Mesenchymal stem cell (in vitro differentiated cells and primary cell): ENCODE results near the gene SYMPK.

ENCODE experiments used
- DNase-seq: peaks from one replicate; pipeline ENCODE4 v3.0.0-alpha.2; 2013
- H2AFZ ChIP-seq: one replicate; pipeline ENCODE4 v1.6.1; 2013; ENCODE audit warnings: low read depth, mild to moderate bottlenecking, control low read depth, inconsistent platforms, low read length, moderate library complexity
- H2AK5ac ChIP-seq: 2 replicates; pipeline ENCODE4 v1.6.1; 2013; ENCODE audit warnings: low read length, moderate library complexity, mild to moderate bottlenecking, inconsistent platforms; ENCODE audit not compliant: severe bottlenecking
- H2BK120ac ChIP-seq: one replicate; pipeline ENCODE4 v1.6.1; 2013; ENCODE audit warnings: low read depth, mild to moderate bottlenecking, inconsistent platforms, low read length, moderate library complexity
- H2BK12ac ChIP-seq, 2 experiments: one replicate each; pipeline ENCODE4 v1.6.1; 2013; ENCODE audit warnings: inconsistent platforms in 2 of 2, low read length in 2 of 2, mild to moderate bottlenecking in 2 of 2, moderate library complexity in 2 of 2, control low read depth in 1 of 2
- H2BK15ac ChIP-seq: one replicate; pipeline ENCODE4 v1.6.1; 2013; ENCODE audit warnings: mild to moderate bottlenecking, low read depth, inconsistent platforms; ENCODE audit not compliant: poor library complexity, severe bottlenecking
- H2BK5ac ChIP-seq: 2 replicates; pipeline ENCODE4 v1.6.1; 2013; ENCODE audit warnings: low read depth, mild to moderate bottlenecking, low read length, control low read depth, inconsistent platforms; ENCODE audit not compliant: poor library complexity, severe bottlenecking
- H3K14ac ChIP-seq, 2 experiments: one replicate each; pipeline ENCODE4 v1.6.1; 2013; ENCODE audit warnings: inconsistent platforms in 2 of 2, low read length in 2 of 2, control low read depth in 1 of 2, mild to moderate bottlenecking in 1 of 2, moderate library complexity in 1 of 2
- H3K18ac ChIP-seq, 2 experiments: one replicate each; pipeline ENCODE4 v1.6.1; 2013; ENCODE audit warnings: inconsistent platforms in 2 of 2, low read length in 2 of 2, control low read depth in 1 of 2, low read depth in 1 of 2, mild to moderate bottlenecking in 1 of 2
- H3K23ac ChIP-seq, 2 experiments: one replicate each; pipeline ENCODE4 v1.6.1; 2013; ENCODE audit warnings: inconsistent platforms in 2 of 2, low read length in 2 of 2, mild to moderate bottlenecking in 2 of 2, moderate library complexity in 2 of 2, control low read depth in 1 of 2
- H3K27ac ChIP-seq: 2 replicates; pipeline ENCODE4 v1.5.1; 2013; ENCODE audit warnings: mild to moderate bottlenecking, moderate library complexity, low read length, control low read depth, inconsistent platforms; ENCODE audit not compliant: poor library complexity, severe bottlenecking
- H3K27me3 ChIP-seq, 2 experiments: 2 replicates each; pipeline versions ENCODE4 v1.6.1 to v1.7.0; 2013; ENCODE audit warnings: low read length in 2 of 2, mild to moderate bottlenecking in 2 of 2, moderate library complexity in 2 of 2, control low read depth in 1 of 2, inconsistent platforms in 1 of 2; ENCODE audit not compliant: control insufficient read depth in 1 of 2, insufficient read depth in 1 of 2
- H3K36me3 ChIP-seq, 2 experiments: 2 replicates each; pipeline versions ENCODE4 v1.6.1 to v1.7.0; 2013; ENCODE audit warnings: low read length in 2 of 2, control low read depth in 1 of 2, inconsistent platforms in 1 of 2, low read depth in 1 of 2, mild to moderate bottlenecking in 1 of 2; ENCODE audit not compliant: insufficient read depth in 2 of 2, control insufficient read depth in 1 of 2
- H3K4ac ChIP-seq, 2 experiments: one replicate each; pipeline ENCODE4 v1.6.1; 2013; ENCODE audit warnings: inconsistent platforms in 2 of 2, low read length in 2 of 2, mild to moderate bottlenecking in 2 of 2, moderate library complexity in 2 of 2, control low read depth in 1 of 2, low read depth in 1 of 2
- H3K4me1 ChIP-seq: 2 replicates; pipeline ENCODE4 v1.6.1; 2013; ENCODE audit warnings: low read depth, low read length, control low read depth; ENCODE audit not compliant: control insufficient read depth, insufficient read depth
- H3K4me2 ChIP-seq: 2 replicates; pipeline ENCODE4 v1.6.1; 2013; ENCODE audit warnings: low read length, mild to moderate bottlenecking, inconsistent platforms; ENCODE audit not compliant: poor library complexity, severe bottlenecking
- H3K4me3 ChIP-seq, 2 experiments: 2 replicates each; pipeline versions ENCODE4 v1.5.1 to v1.7.0; 2013; ENCODE audit warnings: low read length in 2 of 2, mild to moderate bottlenecking in 2 of 2, control low read depth in 1 of 2, low read depth in 1 of 2; ENCODE audit not compliant: insufficient read depth in 1 of 2
- H3K79me1 ChIP-seq: replicated peaks from 2 replicates; pipeline ENCODE4 v1.6.1; 2013; ENCODE audit warnings: mild to moderate bottlenecking, control low read depth, low read length, inconsistent platforms; ENCODE audit not compliant: poor library complexity, severe bottlenecking
- H3K9ac ChIP-seq: 2 replicates; pipeline ENCODE4 v1.7.0; 2013; ENCODE audit warnings: mild to moderate bottlenecking, low read length, moderate library complexity
- H3K9me3 ChIP-seq: 2 replicates; pipeline ENCODE4 v1.7.0; 2013; ENCODE audit warnings: mild to moderate bottlenecking, low read length; ENCODE audit not compliant: control insufficient read depth
- H4K8ac ChIP-seq: one replicate; pipeline ENCODE4 v1.6.1; 2013; ENCODE audit warnings: inconsistent platforms, mild to moderate bottlenecking, low read length, moderate library complexity
- H4K91ac ChIP-seq: one replicate; pipeline ENCODE4 v1.6.1; 2013; ENCODE audit warnings: mild to moderate bottlenecking, low read length, inconsistent platforms
- WGBS: methylation state at CpG from one replicate; pipeline ENCODE4 v1.1.7; 2013; ENCODE audit warnings: mixed read lengths; 5-methylcytosine and 5-hydroxymethylcytosine counted together

The SYMPK gene

DNA sequence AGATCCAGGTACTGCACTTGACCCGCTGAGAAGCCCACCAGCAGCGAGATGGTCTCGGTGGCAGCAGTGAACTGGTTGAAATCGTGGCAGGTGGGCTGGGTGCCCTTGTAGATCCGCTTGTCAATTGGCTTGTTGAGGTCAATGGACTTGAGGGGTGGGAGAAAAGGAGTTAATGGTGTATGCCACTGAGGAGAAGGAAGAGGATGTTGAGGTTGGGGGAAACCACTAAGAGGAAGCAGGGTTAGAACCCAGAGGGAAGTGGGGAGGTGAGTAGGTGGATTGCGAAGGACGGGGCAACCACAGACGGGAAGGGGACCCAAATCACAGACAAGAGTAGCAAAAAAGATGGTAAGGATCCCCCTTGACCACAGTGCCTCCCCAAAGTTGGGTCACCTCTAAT is 72.0 kb downstream of the SYMPK start:
- no peak overlapping the region for H3K4ac ChIP-seq
- DNase-seq = no peak
- no peak overlapping the region for H3K4me2 ChIP-seq
- no peak overlapping the region for H3K27ac ChIP-seq
- 96% methylated on average over 8 of the region's 8 CpGs for WGBS
- no peak overlapping the region for H3K23ac ChIP-seq
- H2BK120ac ChIP-seq = no peak overlapping the region
- no peaks in the 10 kb centered on the region for H3K9me3 ChIP-seq
- H2BK5ac ChIP-seq = no peak overlapping the region
- peaks cover 20% of the 10 kb centered on the region for H3K79me1 ChIP-seq
- H4K91ac ChIP-seq = no peak overlapping the region
- peak overlapping the region in 1 of 2 experiments; percentile 98 for H3K4me3 ChIP-seq
- no peak overlapping the region for H2AK5ac ChIP-seq
- H2BK12ac ChIP-seq = no peak overlapping the region
- no peak overlapping the region for H3K18ac ChIP-seq
- no peak overlapping the region for H2AFZ ChIP-seq
- no peak overlapping the region for H3K14ac ChIP-seq
- no peaks in the 10 kb centered on the region for H3K27me3 ChIP-seq
- no peak overlapping the region for H2BK15ac ChIP-seq
- no peak overlapping the region for H3K9ac ChIP-seq
- no peak overlapping the region for H4K8ac ChIP-seq
- peaks cover 39 to 45% of the 10 kb centered on the region in 2 experiments for H3K36me3 ChIP-seq
- H3K4me1 ChIP-seq = peaks cover 13% of the 10 kb centered on the region

DNA sequence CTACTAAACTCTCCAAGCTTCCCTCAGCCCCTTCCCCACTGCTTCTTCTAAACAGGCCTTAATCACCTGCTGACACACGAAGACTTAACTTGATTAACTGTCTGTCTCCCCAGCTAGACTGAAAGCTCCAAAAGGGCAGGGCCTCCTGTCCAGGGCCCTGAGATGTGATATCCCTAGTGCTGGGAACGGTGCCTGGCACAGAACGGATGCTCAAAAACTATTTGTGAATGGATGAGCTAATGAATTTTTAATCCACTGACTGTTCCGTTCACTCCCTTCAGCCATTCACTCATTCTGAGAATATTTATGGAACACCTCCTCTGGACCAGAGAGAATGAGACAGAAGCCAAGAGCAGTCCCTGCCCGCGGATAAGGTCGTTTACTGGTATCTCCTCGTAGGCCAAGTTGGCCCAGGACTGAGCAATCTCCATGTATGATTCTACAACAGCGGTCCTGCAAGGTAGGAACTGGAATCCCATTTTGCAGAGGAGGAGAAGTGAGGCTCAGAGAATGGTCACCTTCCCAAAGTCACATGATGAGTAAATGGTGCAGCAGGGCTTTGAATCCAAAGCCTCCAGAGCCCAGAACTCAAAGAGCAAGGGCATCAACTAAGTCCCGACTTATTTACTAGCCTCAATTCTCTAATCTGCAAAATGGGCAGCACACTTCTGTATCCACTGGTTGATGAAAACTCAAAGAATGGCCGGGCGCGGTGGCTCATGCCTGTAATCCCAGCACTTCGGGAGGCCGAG is 73.7 kb downstream of the SYMPK start:
- H3K4me2 ChIP-seq = no peak overlapping the region
- H2BK120ac ChIP-seq = no peak overlapping the region
- no peak overlapping the region for H3K4ac ChIP-seq
- no peak overlapping the region for H4K91ac ChIP-seq
- H2BK5ac ChIP-seq = no peak overlapping the region
- H2AFZ ChIP-seq = no peak overlapping the region
- peaks cover 53 to 61% of the 10 kb centered on the region in 2 experiments for H3K36me3 ChIP-seq
- peaks cover 18% of the 10 kb centered on the region for H3K4me1 ChIP-seq
- H4K8ac ChIP-seq = no peak overlapping the region
- H3K4me3 ChIP-seq = no peak overlapping the region
- H3K23ac ChIP-seq = no peak overlapping the region
- no peak overlapping the region for H2BK15ac ChIP-seq
- no peak for DNase-seq
- no peak overlapping the region for H2AK5ac ChIP-seq
- no peak overlapping the region for H3K9ac ChIP-seq
- H3K14ac ChIP-seq = no peak overlapping the region
- no peak overlapping the region for H3K27ac ChIP-seq
- H3K79me1 ChIP-seq = peaks cover 32% of the 10 kb centered on the region
- 97% methylated on average over 15 of the region's 15 CpGs for WGBS
- no peaks in the 10 kb centered on the region for H3K9me3 ChIP-seq
- H3K27me3 ChIP-seq = no peaks in the 10 kb centered on the region
- H2BK12ac ChIP-seq = no peak overlapping the region
- H3K18ac ChIP-seq = no peak overlapping the region

DNA sequence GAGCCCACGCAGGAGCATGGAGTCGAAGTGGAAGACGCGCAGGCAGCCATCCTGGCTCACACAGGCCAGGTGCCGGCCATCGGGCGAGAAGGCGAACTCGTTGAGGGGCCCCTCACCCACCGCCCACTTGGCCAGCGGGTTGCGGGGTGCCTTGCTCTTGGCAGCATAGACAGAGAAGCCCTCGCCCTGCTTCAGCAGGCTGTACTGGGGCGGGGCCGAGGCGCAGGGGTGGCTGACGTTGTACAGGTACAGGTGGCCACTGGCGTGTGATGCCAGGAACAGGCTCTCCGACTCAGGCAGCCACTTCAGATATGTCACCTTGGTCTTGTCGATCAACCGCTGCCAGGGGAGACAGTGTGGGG is 76.4 kb downstream of the SYMPK start:
- Histone ChIP-seq H3K9me3 (no peaks in the 10 kb centered on the region), H3K27me3 (no peaks in the 10 kb centered on the region), H3K79me1 (peaks cover 36% of the 10 kb centered on the region), H2BK12ac (no peak overlapping the region), H2AK5ac (no peak overlapping the region), H3K4me3 (no peak overlapping the region), H3K14ac (no peak overlapping the region), H2BK5ac (no peak overlapping the region), H3K23ac (no peak overlapping the region), H3K4me2 (no peak overlapping the region), H3K9ac (no peak overlapping the region), H2BK15ac (no peak overlapping the region), H3K18ac (no peak overlapping the region), H3K27ac (no peak overlapping the region), H3K36me3 (peaks cover 53 to 67% of the 10 kb centered on the region in 2 experiments), H3K4ac (no peak overlapping the region), H4K8ac (no peak overlapping the region), H3K4me1 (peaks cover 37% of the 10 kb centered on the region), H2AFZ (no peak overlapping the region), H4K91ac (no peak overlapping the region), H2BK120ac (no peak overlapping the region)
- no peak for DNase-seq
- 97% methylated on average over 21 of the region's 21 CpGs for WGBS

DNA sequence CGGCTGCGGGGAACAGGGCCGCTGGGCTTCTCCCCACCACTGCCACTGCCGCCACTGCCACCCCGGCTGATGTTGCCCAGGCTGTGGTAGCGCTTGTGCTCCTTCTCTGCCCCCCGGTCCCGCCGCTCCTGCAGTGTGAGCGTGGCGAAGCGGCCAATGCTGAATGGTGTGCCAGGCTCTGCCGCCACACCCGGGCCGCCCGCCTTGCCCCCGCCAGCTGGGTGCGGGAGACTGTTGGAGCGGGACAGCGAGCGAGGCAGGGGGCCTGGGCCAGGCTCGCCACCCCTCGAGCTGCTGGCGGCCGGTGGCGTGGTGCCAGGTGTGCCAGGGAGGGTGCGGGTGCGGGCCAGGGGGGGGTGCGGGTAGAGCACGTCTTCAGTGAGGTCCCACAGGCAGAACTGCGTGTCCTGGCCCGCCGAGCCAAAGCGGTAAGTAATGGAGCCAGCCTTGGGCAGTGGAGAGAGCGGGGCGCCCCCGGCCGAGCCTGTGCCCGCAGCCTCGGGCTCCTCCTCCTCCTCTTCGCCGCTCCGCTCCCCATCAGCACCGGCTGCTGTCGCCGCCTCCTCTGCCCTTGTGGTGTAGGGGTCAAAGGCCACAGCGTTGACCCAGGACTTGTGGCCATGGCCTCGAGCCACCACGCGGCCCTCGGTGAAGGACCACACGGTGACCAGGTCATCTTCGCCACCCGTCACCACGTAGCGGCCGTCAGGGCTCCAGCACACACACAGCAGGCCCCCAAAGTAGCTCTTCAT is 77.0 kb downstream of the SYMPK start:
- H2BK120ac ChIP-seq = no peak overlapping the region
- H2BK5ac ChIP-seq = no peak overlapping the region
- H3K4ac ChIP-seq = no peak overlapping the region
- no peaks in the 10 kb centered on the region for H3K27me3 ChIP-seq
- no peak overlapping the region for H3K18ac ChIP-seq
- peaks cover 53 to 66% of the 10 kb centered on the region in 2 experiments for H3K36me3 ChIP-seq
- DNase-seq = no peak
- WGBS = 97% methylated on average over 56 of the region's 57 CpGs
- peak overlapping the region; percentile 21 for H2BK15ac ChIP-seq
- H3K4me3 ChIP-seq = no peak overlapping the region
- no peak overlapping the region for H3K4me2 ChIP-seq
- peaks cover 39% of the 10 kb centered on the region for H3K4me1 ChIP-seq
- H3K79me1 ChIP-seq = peaks cover 36% of the 10 kb centered on the region
- no peak overlapping the region for H3K9ac ChIP-seq
- H2BK12ac ChIP-seq = no peak overlapping the region
- no peak overlapping the region for H4K91ac ChIP-seq
- no peak overlapping the region for H3K23ac ChIP-seq
- no peaks in the 10 kb centered on the region for H3K9me3 ChIP-seq
- H3K27ac ChIP-seq = no peak overlapping the region
- no peak overlapping the region for H2AK5ac ChIP-seq
- H3K14ac ChIP-seq = no peak overlapping the region
- no peak overlapping the region for H4K8ac ChIP-seq
- no peak overlapping the region for H2AFZ ChIP-seq
